GM12891 (cell line): ENCODE measurements around the gene LELP1.

ENCODE experiments used
- PAX5 ChIP-seq: IDR thresholded peaks from 2 replicates; pipeline ENCODE4 v1.6.1; 2011; ENCODE audit warnings: low read length, moderate library complexity, mild to moderate bottlenecking; ENCODE audit not compliant: insufficient read depth, severe bottlenecking
- POLR2A ChIP-seq: IDR thresholded peaks from 2 replicates; pipeline ENCODE4 v1.6.1; 2011; ENCODE audit warnings: low read depth, low read length, control low read depth
- POLR2AphosphoS5 ChIP-seq: IDR thresholded peaks from 2 replicates; pipeline ENCODE4 v1.6.1; 2011; ENCODE audit warnings: low read depth, low read length, control low read depth
- SPI1 ChIP-seq: IDR thresholded peaks from 2 replicates; pipeline ENCODE4 v1.6.1; 2011; ENCODE audit warnings: low read depth, low read length, control low read depth
- TAF1 ChIP-seq: IDR thresholded peaks from 2 replicates; pipeline ENCODE4 v1.6.1; 2011; ENCODE audit warnings: low read depth, low read length, control low read depth

- TF ChIP-seq POLR2A (no peak), POLR2AphosphoS5 (no peak), TAF1 (no peak), SPI1 (no peak), PAX5 (no peak)
Measured at GRCh38 chr1:153250166-153250565, 46.9 kb downstream of the LELP1 start.
